A549 (cell line): ENCODE results near the gene VLDLR.

Experiments used
- CBX8 ChIP-seq: fragments of 200-600 bp; sonication (generic); IDR thresholded peaks from 2 replicates; pipeline ENCODE4 v1.6.1; 2016
- CTCF ChIP-seq: fragments of >200 bp; sonication (Bioruptor Twin); formaldehyde crosslinking; IDR thresholded peaks from 3 replicates; pipeline ENCODE4 v1.5.1; 2016
- ESRRA ChIP-seq: fragments of 150-350 bp; IDR thresholded peaks from 2 replicates; pipeline ENCODE4 v1.6.1; 2014; ENCODE audit warnings: mild to moderate bottlenecking, low read length, borderline replicate concordance
- KDM1A ChIP-seq: fragments of 200-600 bp; sonication (generic); IDR thresholded peaks from 2 replicates; pipeline ENCODE4 v1.6.1; 2016; ENCODE audit warnings: low read depth, mild to moderate bottlenecking
- MAX ChIP-seq: IDR thresholded peaks from 2 replicates; pipeline ENCODE4 v1.6.1; 2012
- NPAS2 ChIP-seq: fragments of 250-450 bp; sonication (Bioruptor Pico); IDR thresholded peaks from 2 replicates; pipeline ENCODE4 v1.8.0; 2022; ENCODE audit warnings: mild to moderate bottlenecking, moderate library complexity, borderline replicate concordance
- PHF8 ChIP-seq: fragments of 200-600 bp; sonication (generic); IDR thresholded peaks from 2 replicates; pipeline ENCODE4 v1.6.1; 2016; ENCODE audit warnings: low read depth, mild to moderate bottlenecking, antibody characterized with exemption, moderate library complexity, borderline replicate concordance
- POLR2A ChIP-seq: IDR thresholded peaks from 2 replicates; pipeline ENCODE4 v1.6.1; 2012; ENCODE audit warnings: mild to moderate bottlenecking, low read length
- RAD21 ChIP-seq, 2 experiments: fragments of >200 bp in 1 of 2; sonication (Bioruptor Twin) in 1 of 2; formaldehyde crosslinking in 1 of 2; IDR thresholded peaks in 1 of 2; conservative IDR thresholded peaks in 1 of 2; 2 replicates in 1 of 2; 3 replicates in 1 of 2; pipeline ENCODE4 v1.6.1; 2012 to 2018; ENCODE audit warnings: inconsistent platforms in 1 of 2
- SMC3 ChIP-seq: fragments of >200 bp; sonication (Bioruptor Twin); formaldehyde crosslinking; IDR thresholded peaks from 3 replicates; pipeline ENCODE4 v1.6.1; 2018; ENCODE audit warnings: inconsistent platforms
- SREBF2 ChIP-seq: fragments of 450-650 bp; IDR thresholded peaks from 2 replicates; pipeline ENCODE4 v1.6.1; 2014; ENCODE audit warnings: mild to moderate bottlenecking, moderate library complexity

GRCh38 chr9:2640570-2640969, 19.0 kb downstream of the VLDLR start:
- TF ChIP-seq SMC3 (no peak), PHF8 (no peak), MAX (no peak), NPAS2 (CRISPR knock-in tag) (no peak), CBX8 (no peak), CTCF (no peak), POLR2A (no peak), ESRRA (no peak), KDM1A (no peak), SREBF2 (no peak), RAD21 (conservative IDR thresholded peaks at IDR 0.05 in 1 of 2, IDR thresholded peaks at IDR 0.05 in 1 of 2) (no peak)
